Cardiac muscle cell (in vitro differentiated cells and primary cell): Measurements from ENCODE around the gene ECHS1. TPM values are rescaled to one million over a fixed set of nuclear protein-coding genes. Genes with fewer than 3 reads are reported as not detected.

ENCODE experiments used
- DNase-seq, 2 donors: peaks; one replicate each; pipeline versions ENCODE4 v3.0.0 to v3.0.0-alpha.2; 2010 to 2017; ENCODE audit warnings: low read depth in 1 of 2, low spot score in 1 of 2
- H3K27ac ChIP-seq: fragments of 200-600 bp; sonication (generic); 2 replicates; pipeline ENCODE4 v1.5.1; 2016
- H3K27me3 ChIP-seq: fragments of 200-600 bp; sonication (generic); 2 replicates; pipeline ENCODE4 v1.6.0; 2016; ENCODE audit warnings: control low read depth
- H3K36me3 ChIP-seq: fragments of 200-600 bp; sonication (generic); 2 replicates; pipeline ENCODE4 v1.5.1; 2016; ENCODE audit warnings: control low read depth
- H3K4me1 ChIP-seq: fragments of 200-600 bp; sonication (generic); 2 replicates; pipeline ENCODE4 v1.8.1; 2017; ENCODE audit warnings: low read depth, mild to moderate bottlenecking, mixed run types
- H3K4me3 ChIP-seq: fragments of 200-600 bp; sonication (generic); 2 replicates; pipeline ENCODE4 v1.5.1; 2016; ENCODE audit warnings: mild to moderate bottlenecking
- H3K9me3 ChIP-seq: fragments of 200-600 bp; sonication (generic); 2 replicates; pipeline ENCODE4 v1.5.1; 2017; ENCODE audit warnings: low read depth, mild to moderate bottlenecking, control low read depth
- CTCF ChIP-seq: IDR thresholded peaks from 2 replicates; pipeline ENCODE4 v1.5.1; 2012; ENCODE audit warnings: low read depth, mild to moderate bottlenecking, low read length
- polyA plus RNA-seq: library from polyadenylated mRNA; unstranded; fragments of >200 nt; fragmentation: Nextera tagmentation; extraction: Ambion mirVana; gene quantifications from 2 replicates; pipeline ENCODE4 v1.2.1, GENCODE V29; 2016
- total RNA-seq: library from RNA; depleted of rRNA; stranded (reverse); fragments of >200 nt; gene quantifications from 2 replicates; pipeline ENCODE4 v1.2.3, GENCODE V29; 2016

Gene ECHS1
- total and polyA plus RNA-seq, 2 experiments from 2014 or later, result 111 to 243 TPM

- TF ChIP-seq CTCF, result no peak
- no peak for DNase-seq
- H3K9me3 ChIP-seq, result no peaks in the 10 kb centered on the region
Observed at GRCh38 chr10:133359972-133360610, 13.1 kb downstream of the ECHS1 start.

GRCh38 chr10:133359554-133359971 is 13.6 kb downstream of the ECHS1 start:
- Histone ChIP-seq H3K27me3 (no peaks in the 10 kb centered on the region), H3K9me3 (no peaks in the 10 kb centered on the region), H3K27ac (no peak overlapping the region), H3K36me3 (peaks cover 10% of the 10 kb centered on the region), H3K4me3 (no peak overlapping the region), H3K4me1 (peaks cover 5% of the 10 kb centered on the region)
- no peak for TF ChIP-seq CTCF
- DNase-seq, result peak in 1 of 2 donors; percentile 68

More at GRCh38 chr10:133359972-133360610, 13.1 kb downstream of the ECHS1 start:
- H3K27ac ChIP-seq, result no peak overlapping the region
- peaks cover 5% of the 10 kb centered on the region for H3K4me1 ChIP-seq
- no peaks in the 10 kb centered on the region for H3K27me3 ChIP-seq
- H3K36me3 ChIP-seq, result peaks cover 16% of the 10 kb centered on the region
- H3K4me3 ChIP-seq, result no peak overlapping the region

GRCh38 chr10:133358925-133359310 is 14.2 kb downstream of the ECHS1 start:
- Histone ChIP-seq H3K9me3 (no peaks in the 10 kb centered on the region), H3K27ac (no peak overlapping the region), H3K36me3 (peaks cover 5% of the 10 kb centered on the region), H3K4me3 (no peak overlapping the region), H3K4me1 (peaks cover 5% of the 10 kb centered on the region), H3K27me3 (no peaks in the 10 kb centered on the region)
- no peak for TF ChIP-seq CTCF
- DNase-seq, result no peak

GRCh38 chr10:133358162-133358924 is 14.8 kb downstream of the ECHS1 start:
- Histone ChIP-seq H3K4me3 (no peak overlapping the region), H3K4me1 (peaks cover 5% of the 10 kb centered on the region), H3K36me3 (peaks cover 5% of the 10 kb centered on the region), H3K27me3 (no peaks in the 10 kb centered on the region), H3K9me3 (no peaks in the 10 kb centered on the region), H3K27ac (no peak overlapping the region)
- no peak for TF ChIP-seq CTCF
- no peak for DNase-seq

GRCh38 chr10:133357285-133358161 is 15.6 kb downstream of the ECHS1 start, which contains the start of gene FUOM:
TSS of gene FUOM (minus strand) at chr10:133358019. CDS start at chr10:133358007, 12 bp downstream.
- Histone ChIP-seq H3K9me3 (no peaks in the 10 kb centered on the region), H3K4me1 (peaks cover 5% of the 10 kb centered on the region), H3K27me3 (no peaks in the 10 kb centered on the region), H3K36me3 (peaks cover 5% of the 10 kb centered on the region), H3K4me3 (peak within 1 kb of the TSS; percentile 46), H3K27ac (no peak within 1 kb of the TSS)
- DNase-seq, result peak; percentile 68 to 80
- TF ChIP-seq CTCF, result no peak
